Erythroblast (primary cell): ENCODE measurements around the gene TPRX1.
"Not testable (repeated sequence)": the region's sequence is repeated elsewhere in the genome, so short reads cannot be mapped to it uniquely, and the experiment has no call there.

Experiments
- DNase-seq, 2 experiments: peaks; one replicate each; lab custom pipeline; 2025; lab: John Stamatoyannopoulos, UW
- GATA1 ChIP-seq: IDR thresholded peaks from 2 replicates; pipeline ENCODE4 v1.6.1; 2011; ENCODE audit warnings: low read depth, mild to moderate bottlenecking, control low read depth, low read length, moderate library complexity
- POLR2A ChIP-seq: IDR thresholded peaks from 2 replicates; pipeline ENCODE4 v1.6.1; 2011; ENCODE audit warnings: mild to moderate bottlenecking, low read length

The TPRX1 gene, protein sequence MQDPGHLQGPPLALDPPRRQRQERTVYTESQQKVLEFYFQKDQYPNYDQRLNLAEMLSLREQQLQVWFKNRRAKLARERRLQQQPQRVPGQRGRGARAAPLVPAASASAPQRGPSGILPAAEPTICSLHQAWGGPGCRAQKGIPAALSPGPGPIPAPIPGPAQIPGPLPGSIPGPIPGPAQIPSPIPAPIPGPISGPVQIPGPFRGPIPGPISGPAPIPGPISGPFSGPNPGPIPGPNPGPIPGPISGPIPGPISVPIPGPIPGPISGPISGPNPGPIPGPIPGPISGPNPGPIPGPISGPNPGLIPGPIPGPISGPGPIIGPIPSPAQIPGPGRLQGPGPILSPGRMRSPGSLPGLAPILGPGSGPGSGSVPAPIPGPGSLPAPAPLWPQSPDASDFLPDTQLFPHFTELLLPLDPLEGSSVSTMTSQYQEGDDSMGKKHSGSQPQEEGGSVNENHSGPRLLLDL

DNA sequence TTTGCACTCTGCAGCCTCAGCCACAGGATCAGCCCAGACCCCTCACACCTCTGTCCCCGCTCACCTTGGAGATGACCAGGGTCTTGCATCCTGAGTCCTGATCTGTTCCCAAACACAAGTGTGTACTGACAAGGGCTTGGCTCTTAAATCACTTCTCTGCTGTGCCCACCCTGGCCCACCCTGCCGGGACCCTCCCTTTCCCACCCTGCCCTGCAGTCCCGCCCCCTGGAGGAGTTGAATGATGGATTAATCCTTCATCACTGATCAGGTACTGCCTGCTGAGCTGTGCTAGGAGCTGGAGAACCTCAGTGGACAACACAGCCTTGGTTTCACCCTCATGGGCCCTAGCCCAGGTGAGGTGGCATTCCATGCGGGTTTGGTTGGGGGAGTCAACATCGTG, at the start of gene TPRX1:
TSS of gene TPRX1 (minus strand) at position 101 of the 400 bp plus-strand sequence. CDS start at position 89, 12 bp downstream.
- not testable (repeated sequence) for DNase-seq

DNA sequence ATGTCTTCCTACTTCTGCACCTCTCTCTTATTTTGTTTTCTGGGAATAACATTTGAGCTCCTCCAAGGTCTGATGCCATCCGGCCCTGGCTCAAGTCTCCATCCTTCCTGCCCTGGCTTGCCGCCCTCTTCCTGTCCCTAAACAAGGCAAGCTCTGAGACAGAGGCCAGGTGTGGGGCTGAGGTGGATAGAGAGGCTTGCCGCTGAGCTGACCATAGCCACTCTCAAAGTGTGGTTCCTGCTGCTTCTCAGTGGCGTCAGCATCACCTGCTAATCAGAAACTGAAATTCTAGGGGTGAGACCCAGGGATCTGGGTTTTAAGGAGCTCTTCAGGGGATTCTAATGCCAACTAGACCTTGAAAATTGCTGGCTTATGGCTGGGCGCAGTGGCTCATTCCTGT, 48.7 kb upstream of the TPRX1 start:
- TF ChIP-seq POLR2A = no peak
- TF ChIP-seq GATA1 = no peak
- no peak for DNase-seq

DNA sequence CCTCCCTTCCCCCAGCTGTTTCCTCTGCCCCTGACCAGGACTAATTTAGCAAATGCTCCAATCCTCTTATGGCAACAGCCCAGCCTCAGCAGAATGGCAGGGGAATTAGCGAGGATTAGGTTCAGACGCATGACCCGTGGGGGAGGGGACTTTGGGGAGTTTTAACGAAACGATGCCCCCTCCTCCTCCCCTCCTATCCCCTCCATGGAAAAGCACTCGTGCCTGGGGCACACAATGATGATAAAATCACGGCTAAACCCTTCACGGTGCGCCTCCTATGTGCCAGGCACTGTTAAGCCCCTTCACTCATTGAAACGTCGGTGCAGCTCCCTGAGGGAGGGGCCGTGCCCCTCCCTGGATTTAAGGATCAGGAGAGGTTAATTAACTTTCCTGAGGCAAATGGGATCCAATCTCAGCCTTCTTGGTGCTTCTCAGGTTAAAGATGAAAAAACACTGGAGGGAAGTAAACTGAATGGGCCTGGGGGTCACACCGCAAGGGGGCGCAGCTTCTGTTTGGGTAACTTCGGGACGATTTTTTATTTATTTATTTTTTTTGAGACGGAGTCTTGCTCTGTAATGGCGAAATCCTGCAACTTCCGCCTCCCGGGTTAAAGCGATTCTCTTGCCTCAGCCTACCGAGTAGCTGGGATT, 44.6 kb upstream of the TPRX1 start:
- peak; percentile 32 to 50 for DNase-seq
- TF ChIP-seq GATA1 = no peak
- TF ChIP-seq POLR2A = no peak

DNA sequence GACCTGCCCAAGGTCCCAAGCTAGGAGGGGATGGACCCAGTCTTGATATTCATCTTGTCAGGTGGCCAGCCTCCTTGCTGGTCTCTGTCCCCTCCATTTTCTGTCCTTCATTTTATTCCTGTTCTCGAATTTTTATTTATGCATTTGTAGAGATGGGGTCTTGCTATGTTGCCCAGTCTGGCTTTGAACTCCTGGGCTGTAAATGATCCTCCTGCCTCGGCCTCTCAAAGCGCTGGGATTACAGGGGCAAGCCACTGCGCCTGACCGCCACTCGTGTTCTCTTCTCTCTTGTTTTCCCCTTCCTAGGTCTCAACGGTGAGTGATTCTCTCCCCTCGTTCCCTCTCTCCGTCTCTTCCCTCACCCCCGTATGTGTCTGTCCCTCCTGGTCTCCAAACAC, 44.1 kb upstream of the TPRX1 start:
- DNase-seq = no peak
- TF ChIP-seq POLR2A = no peak

DNA sequence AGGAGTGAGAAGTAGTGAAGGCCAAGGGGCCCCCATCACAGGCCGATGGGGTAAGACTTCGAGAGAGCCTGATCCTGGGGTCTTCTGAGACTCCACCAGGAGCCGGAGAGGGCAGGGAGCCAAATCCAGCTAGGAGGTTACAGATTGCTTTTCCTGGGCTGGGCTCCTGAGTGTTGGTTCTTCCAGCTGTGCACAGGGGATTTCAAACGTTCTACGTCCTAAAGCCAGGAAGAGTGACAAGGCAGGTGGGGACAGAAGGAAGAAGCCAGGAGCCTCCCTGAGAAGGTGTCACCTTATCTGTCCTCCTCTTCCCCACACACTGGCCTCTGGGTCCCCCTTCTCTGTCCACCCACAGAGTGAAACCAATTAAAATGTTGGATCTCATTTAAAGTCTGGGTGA, 38.6 kb upstream of the TPRX1 start:
- no peak for DNase-seq
- TF ChIP-seq POLR2A (no peak), GATA1 (no peak)

DNA sequence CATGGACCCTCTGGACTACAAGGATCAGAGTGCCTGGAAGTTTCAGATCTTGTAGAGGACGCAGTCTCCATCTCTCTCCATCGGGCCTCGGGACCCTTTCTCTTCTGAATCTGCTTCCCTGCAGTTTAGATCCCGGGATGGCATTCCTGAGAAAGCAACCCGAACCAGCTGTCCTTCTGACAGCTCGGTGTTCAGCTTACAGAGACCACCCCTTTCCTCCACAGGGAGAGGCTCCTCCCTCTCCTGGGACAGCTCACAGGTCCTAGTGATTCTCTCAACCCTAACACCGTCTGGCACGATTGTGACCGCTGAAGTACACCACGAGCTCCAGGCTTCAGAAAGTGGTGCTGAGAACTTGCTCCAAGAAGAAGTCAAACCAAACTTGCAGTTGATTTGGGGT, 35.6 kb upstream of the TPRX1 start:
- TF ChIP-seq POLR2A (no peak), GATA1 (no peak)
- DNase-seq = no peak

DNA sequence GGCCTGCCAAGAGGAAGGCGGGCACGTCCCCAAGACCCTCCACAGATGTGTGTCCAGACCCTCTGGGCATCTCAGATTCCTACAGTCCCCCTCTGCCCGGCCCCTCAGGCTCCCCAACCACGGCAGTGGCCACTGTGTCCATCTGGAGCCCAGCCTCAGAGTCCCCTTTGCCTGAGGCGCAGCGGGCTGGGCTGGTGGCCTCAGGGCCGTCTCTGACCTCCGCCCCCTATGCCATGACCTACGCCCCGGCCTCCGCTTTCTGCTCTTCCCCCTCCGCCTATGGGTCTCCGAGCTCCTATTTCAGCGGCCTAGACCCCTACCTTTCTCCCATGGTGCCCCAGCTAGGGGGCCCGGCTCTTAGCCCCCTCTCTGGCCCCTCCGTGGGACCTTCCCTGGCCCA, 35.1 kb upstream of the TPRX1 start:
- no peak for TF ChIP-seq GATA1
- TF ChIP-seq POLR2A = no peak
- no peak for DNase-seq

DNA sequence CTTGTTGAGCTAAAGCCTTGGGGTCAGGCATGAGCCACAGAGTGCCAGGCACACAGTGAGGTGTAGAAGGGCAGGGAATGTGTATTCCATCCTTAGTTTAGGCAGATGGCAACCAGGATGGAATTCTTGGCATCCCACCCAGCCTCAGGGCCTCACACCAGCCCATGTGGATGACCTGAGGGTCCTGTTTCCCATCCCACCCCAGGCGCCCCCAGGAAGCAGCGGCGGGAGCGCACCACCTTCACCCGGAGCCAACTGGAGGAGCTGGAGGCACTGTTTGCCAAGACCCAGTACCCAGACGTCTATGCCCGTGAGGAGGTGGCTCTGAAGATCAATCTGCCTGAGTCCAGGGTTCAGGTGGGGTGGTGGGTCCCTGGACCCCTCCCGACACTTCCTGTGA, 31.7 kb upstream of the TPRX1 start:
- no peak for TF ChIP-seq POLR2A
- TF ChIP-seq GATA1 = no peak
- no peak for DNase-seq

DNA sequence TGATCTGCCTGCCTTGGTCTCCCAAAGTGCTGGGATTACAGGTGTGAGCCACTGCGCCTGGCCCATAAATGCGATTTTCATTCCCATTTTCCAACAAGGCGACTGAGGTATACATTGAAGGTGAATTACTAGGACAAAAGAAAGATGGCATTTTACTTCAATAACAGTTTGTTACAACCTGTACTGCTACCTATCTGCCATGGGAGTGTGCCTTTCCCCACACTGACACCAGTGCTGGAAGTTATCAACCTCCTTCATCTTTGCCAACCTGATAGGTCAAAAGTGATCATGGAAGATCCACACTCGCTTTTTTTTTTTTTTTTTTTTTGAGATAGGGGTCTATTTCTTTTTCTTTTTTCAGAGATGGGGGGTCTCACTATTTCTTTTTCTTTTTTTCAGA, 28.4 kb upstream of the TPRX1 start:
- DNase-seq = no peak
- TF ChIP-seq GATA1 (no peak), POLR2A (no peak)

DNA sequence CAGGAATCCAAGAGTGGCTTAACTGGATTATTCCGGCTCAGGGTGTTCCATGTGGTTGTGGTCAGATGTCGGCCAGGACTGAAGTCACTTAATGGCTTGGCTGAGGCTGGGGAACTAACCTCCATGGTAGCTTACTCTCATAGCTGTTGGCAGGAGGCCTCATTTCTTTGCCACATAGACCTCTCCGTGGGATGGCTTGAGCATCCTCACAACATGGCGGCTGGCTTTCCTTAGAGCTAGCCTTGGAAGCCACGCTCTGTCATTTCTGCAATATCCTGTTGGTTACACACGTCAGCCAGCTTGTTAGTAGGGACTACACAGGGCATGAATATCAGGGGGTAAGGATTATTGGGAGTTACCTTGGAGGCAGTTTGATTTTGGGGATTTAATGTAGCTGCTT, 22.4 kb upstream of the TPRX1 start:
- TF ChIP-seq GATA1 (no peak), POLR2A (no peak)
- no peak for DNase-seq

DNA sequence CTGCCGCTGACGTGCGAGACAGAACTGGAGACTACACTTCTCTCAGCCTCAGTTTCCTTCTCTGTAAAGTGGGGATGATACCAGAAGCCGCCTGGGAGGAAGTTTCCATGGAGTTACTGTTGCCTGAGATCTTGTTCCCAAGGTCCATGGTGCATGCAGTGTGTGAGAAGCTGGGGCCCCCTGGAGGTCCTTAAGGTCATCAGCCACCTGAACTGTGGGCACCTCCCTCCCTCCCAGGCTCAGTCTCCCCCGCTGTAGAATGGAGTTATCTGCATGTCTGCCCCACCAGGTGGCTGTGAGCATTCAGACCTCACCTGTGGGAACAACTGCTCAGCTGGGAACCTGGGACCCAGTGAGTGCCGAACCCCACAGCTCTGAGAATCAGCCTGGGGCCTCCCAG, 20.0 kb upstream of the TPRX1 start:
- no peak for TF ChIP-seq GATA1
- DNase-seq = no peak

DNA sequence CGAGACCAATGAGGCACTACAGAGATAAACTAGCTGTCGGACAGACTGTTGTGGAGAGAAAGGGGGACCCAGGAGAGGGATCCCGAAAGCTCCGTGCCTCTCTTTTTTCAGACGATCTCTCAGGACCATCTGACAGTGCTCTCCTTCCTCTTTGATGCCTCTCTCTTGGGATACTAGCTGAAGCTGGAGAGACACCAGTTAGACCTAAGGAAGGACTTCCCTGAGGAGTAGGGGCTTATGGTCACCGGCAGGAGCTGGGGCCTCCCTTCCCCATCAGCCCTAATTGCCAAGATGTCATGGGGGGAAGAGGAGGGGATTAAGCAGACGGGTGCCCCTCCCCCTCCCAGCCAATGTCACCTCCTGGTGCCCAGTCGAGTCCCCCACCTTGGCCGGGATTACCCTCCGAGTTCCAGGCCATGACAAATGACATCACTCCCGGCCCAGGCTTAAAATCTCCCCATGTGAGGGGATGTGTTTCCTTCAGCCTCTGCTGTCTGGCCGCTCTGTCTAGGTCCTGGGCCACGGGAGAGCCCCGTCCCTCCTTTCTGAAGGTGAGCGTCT, 17.2 kb upstream of the TPRX1 start, which contains the start of gene CRX:
TSS of gene CRX (plus strand) at position 478 of the 561 bp plus-strand sequence. CDS start 12,507 bp downstream, outside the sequence.
- no peak for DNase-seq
- TF ChIP-seq POLR2A (no peak), GATA1 (no peak)

DNA sequence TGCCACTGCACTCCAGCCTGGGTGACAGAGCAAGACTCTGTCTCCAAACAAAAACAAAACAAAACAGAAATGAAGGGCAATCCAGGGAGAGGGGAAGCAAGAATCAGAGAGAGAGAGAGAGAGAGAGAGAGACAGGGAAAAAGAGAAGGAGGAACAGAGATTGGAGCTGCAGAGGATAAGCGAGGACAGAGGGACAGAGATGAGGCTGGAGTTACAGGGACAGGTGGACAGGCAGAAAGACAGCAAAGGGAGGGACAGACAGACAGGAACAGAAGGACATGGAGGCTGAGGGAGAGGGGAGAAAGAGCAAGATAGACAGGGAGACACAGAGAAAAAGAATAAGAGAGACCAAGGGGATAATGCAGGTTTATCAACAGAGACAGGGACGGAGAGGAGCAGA, 16.1 kb upstream of the TPRX1 start:
- no peak for TF ChIP-seq POLR2A
- TF ChIP-seq GATA1 = no peak
- DNase-seq = no peak

DNA sequence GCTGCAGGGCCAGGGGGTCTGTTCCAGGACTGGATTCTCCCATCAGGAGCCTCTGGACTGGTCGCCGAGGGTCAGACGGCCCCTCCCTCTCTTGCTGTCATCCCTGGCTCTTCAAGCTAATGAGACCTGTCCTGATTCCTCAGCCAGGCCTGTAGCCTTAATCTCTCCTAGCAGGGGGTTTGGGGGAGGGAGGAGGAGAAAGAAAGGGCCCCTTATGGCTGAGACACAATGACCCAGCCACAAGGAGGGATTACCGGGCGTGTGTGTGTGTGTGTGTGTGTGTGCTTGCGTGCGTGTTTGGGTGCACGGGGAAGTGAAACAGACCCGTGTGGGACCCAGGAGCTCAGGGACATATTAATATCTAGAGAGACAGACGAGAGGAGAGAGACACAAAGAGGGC, 15.5 kb upstream of the TPRX1 start:
- no peak for DNase-seq
- TF ChIP-seq POLR2A = no peak
- TF ChIP-seq GATA1 = no peak

DNA sequence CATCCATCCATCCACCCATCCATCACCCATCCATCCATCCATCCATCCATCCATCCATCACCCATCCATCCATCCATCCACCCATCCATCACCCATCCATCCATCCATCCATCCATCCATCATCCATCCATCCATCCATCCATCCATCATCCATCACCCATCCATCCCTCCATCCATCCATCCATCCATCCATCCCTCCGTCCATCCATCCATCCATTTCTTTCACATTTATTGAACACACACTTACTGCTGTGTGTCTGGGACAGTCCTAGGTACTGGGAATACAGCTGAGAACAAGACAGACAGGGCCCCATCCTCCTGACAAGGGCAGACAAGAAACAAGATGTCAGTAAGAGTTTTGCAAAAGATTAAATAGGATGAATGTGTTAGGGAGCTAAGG, 13.9 kb upstream of the TPRX1 start:
- DNase-seq = not testable (repeated sequence)

DNA sequence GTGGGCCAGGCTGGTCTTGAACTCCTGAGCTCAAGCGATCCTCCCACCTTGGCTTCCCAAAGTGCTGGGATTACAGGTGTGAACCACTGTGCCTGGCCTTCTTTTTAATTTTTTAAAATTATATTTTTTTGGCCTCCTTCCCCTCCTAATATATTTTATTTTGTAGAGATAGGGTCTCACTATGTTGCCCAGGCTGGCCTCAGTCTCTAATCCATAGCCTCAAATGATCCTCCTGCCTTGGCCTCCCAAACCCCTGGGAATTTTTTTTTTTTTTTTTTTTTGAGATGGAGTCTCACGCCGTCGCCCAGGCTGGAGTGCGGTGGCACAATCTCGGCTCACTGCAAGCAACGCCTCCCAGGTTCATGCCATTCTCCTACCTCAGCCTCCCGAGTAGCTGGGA, 11.9 kb upstream of the TPRX1 start:
- DNase-seq = not testable (repeated sequence)
